Activated CD4-positive, alpha-beta T cell treated with anti-CD3 and anti-CD28 coated beads, Interleukin-2, Interleukin-4, amounts not matched to agents 100 ng/mL and 50 ng/mL, durations not matched to agents 16 hours and 8 hours (primary cell): ENCODE data around the gene SLC11A1.

ENCODE experiments used
- DNase-seq: peaks from one replicate; pipeline ENCODE4 v3.0.0-alpha.2; 2020; ENCODE audit warnings: low spot score

Gene SLC11A1

DNA sequence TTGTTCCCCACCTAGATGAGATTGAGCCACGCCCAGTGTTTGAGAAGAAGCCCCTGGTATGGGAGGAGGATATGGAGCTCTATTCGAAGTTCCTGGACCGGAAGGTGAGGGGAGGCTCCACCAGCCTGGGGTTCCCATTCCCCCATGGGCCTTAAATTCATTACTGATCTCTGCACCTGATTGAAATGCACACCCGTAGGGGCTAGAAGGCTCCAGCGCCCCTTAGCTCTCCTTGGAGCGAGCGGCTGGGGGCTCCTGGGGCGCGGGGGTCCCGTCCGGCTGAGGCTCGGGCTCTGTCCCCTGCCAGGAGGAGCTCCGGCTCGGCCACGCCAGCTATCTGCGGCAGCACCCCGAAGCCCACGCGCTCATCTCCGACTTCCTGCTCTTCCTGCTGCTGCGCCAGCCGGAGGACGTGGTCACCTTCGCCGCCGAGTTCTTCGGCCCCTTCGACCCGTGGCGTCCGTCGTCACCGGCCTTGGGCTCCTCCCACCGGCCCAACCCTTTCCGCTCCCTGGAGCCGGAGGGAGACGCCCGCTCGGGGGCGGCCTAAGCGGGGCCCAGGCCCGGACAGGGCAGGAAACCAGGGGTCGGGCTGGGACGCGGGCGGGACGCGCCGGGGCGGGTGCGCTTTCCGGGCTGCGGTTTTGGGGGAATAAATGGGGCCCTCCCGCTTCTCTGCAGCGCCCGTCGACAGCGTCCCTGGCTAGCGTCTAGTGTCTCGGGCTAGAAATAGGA is 14.5 kb upstream of the SLC11A1 start:
- peak; percentile 73 for DNase-seq

GRCh38 chr2:218368150-218368528 is 13.9 kb upstream of the SLC11A1 start:
- DNase-seq, result no peak

- DNase-seq, result no peak
Observed at GRCh38 chr2:218368621-218369153, 13.4 kb upstream of the SLC11A1 start.

DNA sequence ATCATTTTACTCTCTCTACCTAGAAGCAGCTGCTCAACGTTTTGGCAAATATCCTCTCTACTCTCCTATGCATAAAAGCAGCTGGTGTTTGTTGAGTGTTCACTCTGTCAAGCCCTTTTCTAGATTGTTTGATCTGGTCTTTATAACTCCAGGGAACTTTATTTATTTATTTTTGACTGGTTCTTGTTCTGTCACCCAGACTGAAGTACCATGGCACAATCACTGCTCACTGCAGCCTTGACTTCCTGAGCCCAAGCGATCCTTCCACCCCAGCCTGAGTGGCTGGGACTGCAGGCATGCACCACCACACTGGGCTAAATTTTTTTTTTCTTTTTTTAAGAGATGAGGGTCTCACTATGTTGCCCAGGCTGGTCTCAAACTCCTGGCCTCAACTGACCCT is 12.7 kb upstream of the SLC11A1 start:
- no peak for DNase-seq

DNA sequence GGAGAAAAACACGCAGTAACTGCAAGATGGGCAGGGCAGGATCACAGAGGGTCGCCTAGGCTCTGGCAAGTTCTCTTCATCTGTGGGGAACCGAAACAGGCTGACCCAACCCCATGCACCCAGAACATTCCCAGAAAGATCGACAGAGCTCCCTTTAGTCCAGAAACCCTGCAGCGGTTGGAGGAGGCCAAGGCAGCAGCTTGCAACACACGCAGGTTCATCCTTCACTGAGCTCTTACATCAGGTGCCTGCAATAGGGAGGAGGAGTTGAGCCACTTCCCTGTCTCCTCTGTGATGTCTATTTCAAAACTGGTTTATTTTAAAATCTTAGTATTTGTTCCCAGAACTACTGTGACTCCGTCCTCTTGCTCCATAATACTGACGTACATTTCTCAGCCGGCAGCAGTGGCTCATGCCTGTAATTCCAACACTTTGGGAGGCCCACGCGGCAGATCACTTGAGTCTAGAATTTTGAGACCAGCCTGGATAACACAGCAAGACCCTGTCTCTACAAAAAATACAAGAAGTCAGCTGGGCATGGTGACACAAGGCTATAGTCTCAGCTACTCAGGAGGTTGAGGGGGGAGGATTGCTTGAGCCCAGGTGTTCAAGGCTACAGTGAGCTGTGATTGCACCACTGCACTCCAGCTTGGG is 11.5 kb upstream of the SLC11A1 start:
- no peak for DNase-seq

DNA sequence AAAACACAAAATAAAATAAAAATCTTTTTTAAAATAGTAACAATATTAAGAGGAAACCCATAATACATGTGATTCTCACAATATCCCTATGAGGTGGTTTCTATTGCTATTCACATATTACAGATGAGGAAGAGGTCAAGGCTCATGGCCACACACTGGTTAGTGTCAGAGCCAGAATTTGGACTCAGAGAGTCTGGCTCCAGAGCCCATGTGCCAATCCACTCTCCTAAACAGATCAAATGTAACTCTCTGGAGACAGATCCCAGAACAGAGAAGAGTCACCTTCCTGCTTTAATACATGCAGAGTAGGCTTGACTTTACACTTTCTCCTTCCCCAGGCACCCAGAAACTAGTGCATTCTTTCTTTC is 10.1 kb upstream of the SLC11A1 start:
- no peak for DNase-seq

- no peak for DNase-seq
Observed at GRCh38 chr2:218374795-218375194, 7.3 kb upstream of the SLC11A1 start.

DNA sequence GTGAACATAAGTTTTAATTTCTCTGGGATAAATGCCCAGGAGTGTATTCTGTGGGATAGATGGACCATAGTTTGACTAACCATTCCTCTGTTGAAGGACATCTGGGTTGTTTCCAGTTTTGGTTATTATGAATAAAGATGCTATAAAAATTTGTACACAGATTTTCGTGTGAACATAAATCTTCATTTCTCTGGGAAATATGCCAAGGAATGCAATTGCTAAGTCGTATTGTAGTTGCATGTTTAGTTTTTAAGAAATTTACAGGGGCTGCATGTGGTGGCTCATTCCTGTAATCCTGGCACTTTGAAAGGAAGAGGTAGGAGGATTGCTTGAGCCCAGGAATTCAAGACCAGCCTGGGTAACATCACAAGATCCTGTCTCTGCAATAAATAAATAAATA is 6.9 kb upstream of the SLC11A1 start:
- DNase-seq, result no peak

DNA sequence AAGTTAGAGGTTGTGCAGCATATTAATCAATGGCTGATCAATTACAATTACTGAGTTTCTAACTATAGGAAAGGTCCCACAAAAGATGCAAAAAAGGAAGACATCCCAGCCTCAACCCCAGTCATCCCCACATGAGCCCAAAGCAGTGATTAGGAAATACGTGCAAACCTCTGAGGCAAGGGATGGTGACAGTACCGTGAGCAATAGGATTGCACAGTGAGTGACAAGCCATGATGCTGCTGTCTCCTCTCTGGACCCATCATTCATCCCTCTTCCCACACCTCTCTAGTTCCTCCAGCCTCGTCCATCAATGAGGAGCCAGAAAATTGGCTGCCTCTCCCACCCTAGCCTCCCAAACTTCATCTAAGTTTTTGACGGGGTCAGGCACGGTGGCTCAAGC is 4.0 kb upstream of the SLC11A1 start:
- DNase-seq, result no peak

DNA sequence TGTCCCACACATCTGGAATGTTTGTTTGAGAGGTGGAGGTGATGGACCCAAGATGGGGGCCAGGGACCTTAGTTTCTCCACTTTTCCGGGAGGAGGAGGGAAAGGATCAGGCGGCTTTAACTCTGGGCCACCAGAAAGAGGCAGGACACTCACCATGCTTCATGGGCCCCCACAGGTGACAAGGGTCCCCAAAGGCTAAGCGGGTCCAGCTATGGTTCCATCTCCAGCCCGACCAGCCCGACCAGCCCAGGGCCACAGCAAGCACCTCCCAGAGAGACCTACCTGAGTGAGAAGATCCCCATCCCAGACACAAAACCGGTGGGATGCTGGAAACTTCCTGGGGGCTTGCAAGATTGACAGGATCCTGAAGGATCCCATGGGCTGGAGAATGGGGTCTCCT is 712 bp downstream of the SLC11A1 start:
- DNase-seq, result no peak

GRCh38 chr2:218383892-218384519 is 1.9 kb downstream of the SLC11A1 start:
- DNase-seq, result no peak

GRCh38 chr2:218384975-218385374 is 2.9 kb downstream of the SLC11A1 start:
- no peak for DNase-seq

DNA sequence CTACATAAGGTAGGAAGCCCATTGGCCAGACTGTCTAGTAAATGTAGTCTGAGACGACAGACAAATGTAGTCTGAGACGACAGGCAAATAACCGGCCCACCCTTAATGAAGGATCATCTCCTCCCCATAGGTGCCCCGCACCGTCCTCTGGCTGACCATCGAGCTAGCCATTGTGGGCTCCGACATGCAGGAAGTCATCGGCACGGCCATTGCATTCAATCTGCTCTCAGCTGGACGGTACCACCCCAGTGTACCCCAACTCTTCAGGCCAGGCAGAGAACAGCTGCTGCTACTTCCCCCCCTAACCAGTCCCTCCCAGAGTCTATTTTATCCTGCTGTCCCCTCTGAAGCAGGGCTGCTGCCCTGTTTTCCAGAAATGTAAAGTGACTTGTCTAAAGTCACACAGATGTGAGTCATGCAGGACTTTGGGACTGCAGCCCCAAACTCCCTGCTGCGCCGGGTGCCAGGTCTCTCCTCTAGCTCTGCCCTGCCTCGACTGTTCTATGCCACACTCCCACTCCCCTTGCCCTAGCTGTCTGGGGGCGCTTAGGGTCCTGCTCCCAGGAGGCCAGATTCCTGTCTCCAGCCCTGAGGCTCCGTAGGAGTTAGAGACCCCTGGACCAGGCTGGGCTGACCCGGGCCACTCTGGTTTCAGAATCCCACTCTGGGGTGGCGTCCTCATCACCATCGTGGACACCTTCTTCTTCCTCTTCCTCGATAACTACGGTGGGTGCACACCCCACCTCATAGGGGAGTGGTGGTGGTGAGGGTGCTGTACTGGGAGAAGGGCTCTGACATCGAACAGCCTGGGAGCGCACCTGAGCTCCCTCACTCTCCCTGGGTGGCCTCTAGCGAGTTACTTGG is 4.7 kb downstream of the SLC11A1 start:
- no peak for DNase-seq

GRCh38 chr2:218387369-218388194 is 5.5 kb downstream of the SLC11A1 start:
- no peak for DNase-seq

DNA sequence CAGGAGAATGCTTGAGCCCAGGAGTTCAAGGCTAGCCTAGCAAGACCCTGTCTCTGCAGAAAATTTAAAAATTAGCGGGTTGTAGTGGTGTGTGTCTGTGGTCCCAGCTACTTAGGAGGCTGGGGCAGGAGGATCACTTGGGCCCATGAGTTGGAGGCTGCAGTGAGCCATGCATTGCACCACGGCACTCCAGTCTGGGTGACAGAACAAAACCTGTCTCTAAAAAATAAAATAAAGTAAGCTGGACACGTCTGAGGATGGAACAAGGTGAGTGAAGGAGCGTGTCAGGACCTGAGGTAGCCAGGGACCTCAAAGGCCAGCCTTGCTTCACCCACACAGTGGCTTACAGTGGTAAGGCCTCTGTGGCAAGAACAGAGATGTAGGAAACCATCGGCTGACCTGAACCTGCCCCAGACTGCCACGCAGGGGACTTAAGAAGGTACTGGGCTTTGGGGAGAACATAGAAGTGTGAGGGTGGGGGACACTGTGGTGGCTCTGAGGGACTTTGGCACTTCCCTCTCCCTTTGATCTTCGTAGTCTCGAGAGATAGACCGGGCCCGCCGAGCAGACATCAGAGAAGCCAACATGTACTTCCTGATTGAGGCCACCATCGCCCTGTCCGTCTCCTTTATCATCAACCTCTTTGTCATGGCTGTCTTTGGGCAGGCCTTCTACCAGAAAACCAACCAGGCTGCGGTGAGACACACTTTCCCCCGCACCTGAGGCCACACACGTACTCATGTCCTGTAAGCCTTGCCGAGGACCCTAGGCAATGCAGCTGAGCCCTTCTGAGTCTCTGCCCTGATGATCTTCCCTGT is 7.5 kb downstream of the SLC11A1 start:
- no peak for DNase-seq

DNA sequence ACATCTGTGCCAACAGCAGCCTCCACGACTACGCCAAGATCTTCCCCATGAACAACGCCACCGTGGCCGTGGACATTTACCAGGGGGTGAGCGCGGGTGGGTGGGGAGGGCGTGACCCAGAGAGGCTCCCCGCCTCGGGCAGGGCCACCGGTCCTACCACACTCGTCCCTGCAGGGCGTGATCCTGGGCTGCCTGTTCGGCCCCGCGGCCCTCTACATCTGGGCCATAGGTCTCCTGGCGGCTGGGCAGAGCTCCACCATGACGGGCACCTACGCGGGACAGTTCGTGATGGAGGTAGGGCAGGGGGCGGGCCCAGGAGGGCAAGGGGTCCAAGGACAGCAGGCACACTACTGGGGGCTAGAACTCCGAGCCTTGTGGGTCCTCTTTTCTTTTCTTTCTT is 9.1 kb downstream of the SLC11A1 start:
- no peak for DNase-seq

DNA sequence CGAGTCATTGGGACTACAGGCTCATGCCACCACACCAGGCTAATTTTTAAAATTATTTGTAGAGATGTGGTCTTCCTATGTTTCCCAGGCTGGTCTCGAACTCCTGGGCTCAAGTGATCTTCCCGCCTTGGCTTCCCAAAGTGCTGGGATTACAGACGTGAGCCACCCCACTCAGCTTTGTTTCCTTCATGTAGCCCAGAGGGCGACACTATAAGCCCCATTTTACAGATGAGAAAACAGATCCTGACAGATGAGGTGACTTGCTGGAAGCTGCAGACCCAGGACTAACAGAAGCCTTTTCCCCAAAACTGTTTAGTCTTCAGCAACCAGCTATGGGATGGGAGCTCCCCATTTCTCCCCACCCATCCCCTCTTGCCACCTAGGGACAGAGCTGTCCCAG is 10.4 kb downstream of the SLC11A1 start:
- no peak for DNase-seq

GRCh38 chr2:218392891-218393462 is 10.9 kb downstream of the SLC11A1 start:
- no peak for DNase-seq

- no peak for DNase-seq
Observed at GRCh38 chr2:218393750-218394290, 11.7 kb downstream of the SLC11A1 start.
